Endodermal cell (in vitro differentiated cells): ENCODE data around the gene EEIG2. TPM values are rescaled to one million over a fixed set of nuclear protein-coding genes. Genes with fewer than 3 reads are reported as not detected.

Experiments used
- DNase-seq: peaks from one replicate; pipeline ENCODE4 v3.0.0-alpha.2; 2017
- H3K27ac ChIP-seq: 2 replicates; pipeline ENCODE4 v1.5.1; 2013; ENCODE audit warnings: mild to moderate bottlenecking, low read depth, low read length, moderate library complexity
- H3K27me3 ChIP-seq: 2 replicates; pipeline ENCODE4 v1.6.1; 2013; ENCODE audit warnings: mild to moderate bottlenecking, low read length, moderate library complexity; ENCODE audit not compliant: insufficient read depth, control insufficient read depth, poor library complexity, severe bottlenecking
- H3K36me3 ChIP-seq: 2 replicates; pipeline ENCODE4 v1.7.0; 2013; ENCODE audit warnings: mild to moderate bottlenecking, low read length, moderate library complexity; ENCODE audit not compliant: control insufficient read depth, insufficient read depth
- H3K4me1 ChIP-seq: one replicate; pipeline ENCODE4 v1.7.0; 2013; ENCODE audit warnings: low read length; ENCODE audit not compliant: control insufficient read depth, insufficient read depth
- H3K4me3 ChIP-seq: 2 replicates; pipeline ENCODE4 v1.5.1; 2013; ENCODE audit warnings: mild to moderate bottlenecking, low read length, moderate library complexity
- H3K9ac ChIP-seq: 2 replicates; pipeline ENCODE4 v1.6.1; 2013; ENCODE audit warnings: mild to moderate bottlenecking, low read length, moderate library complexity; ENCODE audit not compliant: poor library complexity, severe bottlenecking; ENCODE audit errors: extremely low read depth
- H3K9me3 ChIP-seq: 2 replicates; pipeline ENCODE4 v1.6.1; 2013; ENCODE audit warnings: mild to moderate bottlenecking, low read length, moderate library complexity; ENCODE audit not compliant: control insufficient read depth
- H3K27ac Mint-ChIP-seq: 2 replicates; pipeline ENCODE4 v1.8.0; 2020; ENCODE audit warnings: mixed read lengths
- H3K27me3 Mint-ChIP-seq: 2 replicates; pipeline ENCODE4 v1.8.0; 2021; ENCODE audit warnings: mild to moderate bottlenecking, mixed read lengths; ENCODE audit not compliant: insufficient read depth
- H3K36me3 Mint-ChIP-seq: 2 replicates; pipeline ENCODE4 v1.8.0; 2020; ENCODE audit warnings: low read depth, mixed read lengths
- H3K4me1 Mint-ChIP-seq: 2 replicates; pipeline ENCODE4 v1.8.0; 2020; ENCODE audit warnings: mixed read lengths
- H3K4me3 Mint-ChIP-seq: 2 replicates; pipeline ENCODE4 v1.8.0; 2020; ENCODE audit warnings: mild to moderate bottlenecking, moderate library complexity, mixed read lengths
- H3K9me3 Mint-ChIP-seq: 2 replicates; pipeline ENCODE4 v1.8.0; 2020; ENCODE audit warnings: mild to moderate bottlenecking, mixed read lengths
- WGBS, 2 experiments: methylation state at CpG; one replicate each; pipeline versions ENCODE4 v1.1.5 to v1.1.7; 2013; ENCODE audit warnings: missing lambda C conversion rate in 2 of 2, mixed read lengths in 1 of 2; ENCODE audit not compliant: insufficient coverage in 1 of 2, insufficient read length in 1 of 2; 5-methylcytosine and 5-hydroxymethylcytosine counted together
- total RNA-seq, 2 donors: library from RNA; stranded (reverse); fragmentation: NEBNext Ultra II Directional in 1 of 2; extraction: Animal tissue kit (Norgen Biotek cat#: 25700) in 1 of 2; gene quantifications; 2 replicates in 1 of 2; 3 replicates in 1 of 2; pipeline ENCODE4 v1.2.1, GENCODE V29; 2021
- TF ChIP-seq, protein P1 (sequence below): fragments of 200-600 bp; sonication (generic); conservative IDR thresholded peaks from 2 replicates; pipeline ENCODE4 v1.5.0; 2021; ENCODE audit warnings: antibody characterized with exemption, mild to moderate bottlenecking

The EEIG2 gene
- total RNA-seq, 2 donors from 2014 or later, result 10.2 to 12.9 TPM

DNA sequence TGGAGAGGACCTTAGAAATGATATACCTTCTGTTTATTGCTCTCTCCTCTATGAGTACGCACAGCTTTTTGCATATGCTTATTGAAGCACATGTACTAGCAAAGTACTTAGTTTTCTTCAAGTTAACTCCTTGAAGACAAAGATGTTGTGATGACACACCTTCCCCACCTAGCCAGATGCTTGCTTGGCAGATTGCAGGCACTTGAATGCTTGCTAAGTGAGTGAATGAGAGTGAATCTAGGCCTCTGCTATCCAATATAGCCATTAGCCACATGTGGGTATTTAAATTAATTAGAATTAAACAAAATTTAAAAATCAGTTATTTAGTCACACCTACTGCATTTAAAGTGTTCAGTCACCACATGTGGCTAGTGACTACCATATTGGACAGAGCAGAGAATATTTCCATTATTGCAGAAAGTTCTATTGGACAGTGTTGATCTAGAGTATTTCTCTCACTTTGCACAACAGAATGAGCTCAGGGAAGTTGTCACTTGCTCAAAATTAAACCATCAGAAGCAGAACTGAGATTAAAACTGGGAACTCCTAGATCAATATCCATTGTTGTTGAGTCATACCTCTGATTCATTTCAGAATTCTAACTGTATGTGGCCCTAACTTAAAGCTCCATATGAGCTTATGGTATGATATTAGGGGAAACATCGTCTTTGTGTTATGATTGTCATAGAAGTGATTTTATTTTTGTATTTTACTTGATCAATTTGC, 8.6 kb upstream of the EEIG2 start:
- H3K36me3 Mint-ChIP-seq, result no peaks in the 10 kb centered on the region

DNA sequence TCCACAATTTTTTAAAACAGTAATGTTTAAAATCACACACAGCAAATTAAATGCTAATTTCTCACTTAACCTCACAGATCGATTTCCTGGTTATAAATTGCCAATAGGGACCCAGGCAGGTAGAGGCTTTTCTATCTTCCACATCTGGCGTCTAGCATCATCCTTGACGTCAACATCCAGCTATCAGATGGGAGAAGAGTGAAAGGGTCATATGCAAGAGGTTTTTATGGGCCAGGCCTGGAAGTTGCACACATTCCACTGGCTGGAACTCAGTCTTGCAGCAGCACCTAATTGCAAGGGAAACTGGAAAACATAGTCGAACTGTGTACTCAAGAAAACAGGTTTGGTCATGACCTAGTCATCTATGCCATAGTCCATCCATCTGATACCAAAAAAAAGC, 6.0 kb upstream of the EEIG2 start:
- H3K4me1 Mint-ChIP-seq, result peaks cover 8% of the 10 kb centered on the region
- Histone ChIP-seq H3K4me3 (no peak overlapping the region), H3K9me3 (no peaks in the 10 kb centered on the region), H3K36me3 (no peaks in the 10 kb centered on the region), H3K27ac (no peak overlapping the region), H3K27me3 (no peaks in the 10 kb centered on the region), H3K4me1 (no peaks in the 10 kb centered on the region), H3K9ac (no peak overlapping the region)
- DNase-seq, result no peak
- TF ChIP-seq, protein P1, sequence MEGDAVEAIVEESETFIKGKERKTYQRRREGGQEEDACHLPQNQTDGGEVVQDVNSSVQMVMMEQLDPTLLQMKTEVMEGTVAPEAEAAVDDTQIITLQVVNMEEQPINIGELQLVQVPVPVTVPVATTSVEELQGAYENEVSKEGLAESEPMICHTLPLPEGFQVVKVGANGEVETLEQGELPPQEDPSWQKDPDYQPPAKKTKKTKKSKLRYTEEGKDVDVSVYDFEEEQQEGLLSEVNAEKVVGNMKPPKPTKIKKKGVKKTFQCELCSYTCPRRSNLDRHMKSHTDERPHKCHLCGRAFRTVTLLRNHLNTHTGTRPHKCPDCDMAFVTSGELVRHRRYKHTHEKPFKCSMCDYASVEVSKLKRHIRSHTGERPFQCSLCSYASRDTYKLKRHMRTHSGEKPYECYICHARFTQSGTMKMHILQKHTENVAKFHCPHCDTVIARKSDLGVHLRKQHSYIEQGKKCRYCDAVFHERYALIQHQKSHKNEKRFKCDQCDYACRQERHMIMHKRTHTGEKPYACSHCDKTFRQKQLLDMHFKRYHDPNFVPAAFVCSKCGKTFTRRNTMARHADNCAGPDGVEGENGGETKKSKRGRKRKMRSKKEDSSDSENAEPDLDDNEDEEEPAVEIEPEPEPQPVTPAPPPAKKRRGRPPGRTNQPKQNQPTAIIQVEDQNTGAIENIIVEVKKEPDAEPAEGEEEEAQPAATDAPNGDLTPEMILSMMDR, result no peak
- H3K4me3 Mint-ChIP-seq, result no peak overlapping the region
- WGBS, 2 experiments, result 91 to 95% methylated on average over 4 of the region's 4 CpGs
- H3K9me3 Mint-ChIP-seq, result no peaks in the 10 kb centered on the region
- H3K27me3 Mint-ChIP-seq, result no peaks in the 10 kb centered on the region
- H3K27ac Mint-ChIP-seq, result no peak overlapping the region
- no peaks in the 10 kb centered on the region for H3K36me3 Mint-ChIP-seq

More for the DNA sequence above, 8.6 kb upstream of the EEIG2 start:
- H3K27ac ChIP-seq, result no peak overlapping the region
- H3K9ac ChIP-seq, result no peak overlapping the region
- no peak for DNase-seq
- TF ChIP-seq, protein P1, result no peak
- 93% methylated on average over 2 of the region's 2 CpGs; no CpG with 5 or more reads in 1 of the 2 experiments for WGBS, 2 experiments
- no peak overlapping the region for H3K4me3 ChIP-seq
- H3K4me1 ChIP-seq, result no peaks in the 10 kb centered on the region
- H3K27me3 Mint-ChIP-seq, result peaks cover 1% of the 10 kb centered on the region
- peaks cover 2% of the 10 kb centered on the region for H3K9me3 Mint-ChIP-seq
- no peaks in the 10 kb centered on the region for H3K27me3 ChIP-seq
- H3K9me3 ChIP-seq, result no peaks in the 10 kb centered on the region
- H3K4me3 Mint-ChIP-seq, result no peak overlapping the region
- no peak overlapping the region for H3K27ac Mint-ChIP-seq
- no peaks in the 10 kb centered on the region for H3K36me3 ChIP-seq
- H3K4me1 Mint-ChIP-seq, result peaks cover 8% of the 10 kb centered on the region

DNA sequence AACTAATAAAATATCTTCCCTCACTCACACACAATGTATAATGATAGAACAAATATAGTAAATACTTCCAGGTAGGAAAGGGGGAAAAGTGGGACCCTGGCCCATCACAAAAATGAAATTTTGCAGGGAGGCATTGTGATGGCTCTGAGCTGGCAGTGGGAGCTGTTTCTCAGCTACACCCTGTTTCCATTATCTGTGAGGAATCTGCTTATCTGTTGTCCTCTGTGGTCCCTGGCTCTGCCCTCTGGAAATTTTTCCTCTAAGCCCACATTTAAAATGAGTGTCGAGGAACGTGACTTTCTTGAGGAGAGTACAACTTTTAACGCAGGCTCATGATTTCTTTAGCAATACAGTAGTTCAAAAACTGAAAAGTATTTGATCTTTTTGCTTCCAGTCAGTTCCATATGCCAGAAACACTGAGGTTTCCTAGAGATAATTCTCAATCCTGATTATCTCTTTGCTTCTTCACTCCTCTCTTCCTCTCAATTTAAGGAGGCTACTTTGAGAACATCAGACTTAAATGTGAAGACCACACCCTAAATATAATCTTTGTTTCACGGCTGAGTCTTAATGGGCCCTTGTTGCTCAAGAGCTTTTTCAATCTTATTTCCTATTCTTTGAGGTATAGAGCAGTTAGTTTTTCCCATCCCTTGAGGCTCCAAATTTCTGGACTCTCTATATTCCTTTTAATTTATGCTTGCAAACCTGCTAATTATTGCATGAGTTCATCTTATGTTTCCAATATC, 5.0 kb upstream of the EEIG2 start:
- Mint-ChIP-seq H3K4me3 (no peak overlapping the region), H3K4me1 (peaks cover 5% of the 10 kb centered on the region), H3K27ac (no peak overlapping the region), H3K9me3 (no peaks in the 10 kb centered on the region), H3K36me3 (no peaks in the 10 kb centered on the region), H3K27me3 (no peaks in the 10 kb centered on the region)
- no peaks in the 10 kb centered on the region for H3K9me3 ChIP-seq
- no peak overlapping the region for H3K27ac ChIP-seq
- H3K9ac ChIP-seq, result no peak overlapping the region
- DNase-seq, result no peak
- TF ChIP-seq, protein P1, result no peak
- 89 to 95% methylated on average over 4 of the region's 4 CpGs for WGBS, 2 experiments
- no peak overlapping the region for H3K4me3 ChIP-seq
- H3K4me1 ChIP-seq, result no peaks in the 10 kb centered on the region
- H3K36me3 ChIP-seq, result no peaks in the 10 kb centered on the region
- no peaks in the 10 kb centered on the region for H3K27me3 ChIP-seq
